T-helper 2 cell (primary cell): ENCODE measurements around the gene KRTAP6-1.

Experiments used
- DNase-seq, 5 experiments: peaks; one replicate each; pipeline versions ENCODE4 v3.0.0 to v3.0.0-alpha.2; 2012 to 2022

KRTAP6-1 gene

GRCh38 chr21:30577766-30578165, 36.0 kb downstream of the KRTAP6-1 start:
- DNase-seq: peak in 1 of 5 experiments; percentile 16

GRCh38 chr21:30567617-30568016, 46.1 kb downstream of the KRTAP6-1 start:
- no peak for DNase-seq

- DNase-seq: no peak
These were observed 50.1 kb downstream of the KRTAP6-1 start for GRCh38 chr21:30563630-30564029.
